GM23248 (cell line): ENCODE data around the gene PPP2R3B. TPM values are rescaled to one million over a fixed set of nuclear protein-coding genes. Genes with fewer than 3 reads are reported as not detected.
"Not testable (repeated sequence)": the region's sequence is repeated elsewhere in the genome, so short reads cannot be mapped to it uniquely, and the experiment has no call there.

Experiments used
- DNase-seq: peaks from one replicate; pipeline ENCODE4 v3.0.0-alpha.2; 2015
- H2AFZ ChIP-seq: fragments of 200-600 bp; sonication (generic); 2 replicates; pipeline ENCODE4 v1.6.1; 2016; ENCODE audit warnings: antibody characterized with exemption
- H3F3A ChIP-seq: fragments of 200-600 bp; sonication (generic); 2 replicates; pipeline ENCODE4 v1.6.1; 2016; ENCODE audit warnings: mild to moderate bottlenecking, antibody characterized with exemption, mixed run types; ENCODE audit not compliant: insufficient read depth
- H3K27ac ChIP-seq: fragments of 200-600 bp; sonication (generic); 2 replicates; pipeline ENCODE4 v1.5.1; 2016; ENCODE audit warnings: mild to moderate bottlenecking
- H3K27me3 ChIP-seq: fragments of 200-600 bp; sonication (generic); replicated peaks from 2 replicates; pipeline ENCODE4 v1.6.1; 2016; ENCODE audit warnings: mild to moderate bottlenecking; ENCODE audit not compliant: insufficient read depth
- H3K36me3 ChIP-seq: fragments of 200-600 bp; sonication (generic); 2 replicates; pipeline ENCODE4 v1.6.1; 2016; ENCODE audit warnings: low read depth, mild to moderate bottlenecking
- H3K4me1 ChIP-seq: fragments of 200-600 bp; sonication (generic); 2 replicates; pipeline ENCODE4 v1.6.1; 2016; ENCODE audit warnings: mild to moderate bottlenecking; ENCODE audit not compliant: insufficient read depth
- H3K4me2 ChIP-seq: fragments of 200-600 bp; sonication (generic); one replicate; pipeline ENCODE4 v1.6.1; 2016; ENCODE audit warnings: mild to moderate bottlenecking; ENCODE audit not compliant: unreplicated experiment
- H3K4me3 ChIP-seq: fragments of 200-600 bp; sonication (generic); 2 replicates; pipeline ENCODE4 v1.5.1; 2016; ENCODE audit warnings: mild to moderate bottlenecking
- H3K79me2 ChIP-seq: fragments of 200-600 bp; sonication (generic); 2 replicates; pipeline ENCODE4 v1.6.1; 2016; ENCODE audit warnings: mild to moderate bottlenecking; ENCODE audit not compliant: insufficient read depth
- H3K9ac ChIP-seq: fragments of 200-600 bp; sonication (generic); 2 replicates; pipeline ENCODE4 v1.6.1; 2016; ENCODE audit warnings: mild to moderate bottlenecking
- H3K9me2 ChIP-seq: fragments of 200-600 bp; sonication (generic); 2 replicates; pipeline ENCODE4 v1.6.1; 2016; ENCODE audit warnings: mixed run types, mild to moderate bottlenecking, moderate library complexity; ENCODE audit not compliant: insufficient read depth
- H3K9me3 ChIP-seq: fragments of 200-600 bp; sonication (generic); one replicate; pipeline ENCODE4 v1.6.1; 2017; ENCODE audit warnings: low read depth
- H4K20me1 ChIP-seq: fragments of 200-600 bp; sonication (generic); 2 replicates; pipeline ENCODE4 v1.6.0; 2016; ENCODE audit not compliant: insufficient read depth
- EZH2 ChIP-seq: fragments of 200-600 bp; sonication (generic); IDR thresholded peaks from 2 replicates; pipeline ENCODE4 v1.6.1; 2018; ENCODE audit warnings: antibody characterized with exemption, mild to moderate bottlenecking; ENCODE audit not compliant: insufficient read depth, poor library complexity, severe bottlenecking
- EZH2phosphoT487 ChIP-seq: fragments of 200-600 bp; sonication (generic); IDR thresholded peaks from 2 replicates; pipeline ENCODE4 v1.6.1; 2018; ENCODE audit warnings: antibody characterized with exemption, moderate library complexity, mild to moderate bottlenecking, low read depth; ENCODE audit not compliant: insufficient read depth
- WGBS, 2 experiments: methylation state at CpG; one replicate each; pipeline ENCODE4 v1.1.6; 2015 to 2017; ENCODE audit warnings: low lambda C conversion rate in 2 of 2, low coverage in 1 of 2; ENCODE audit errors: missing lambda C conversion rate in 2 of 2; 5-methylcytosine and 5-hydroxymethylcytosine counted together
- in situ Hi-C: fragments of 300-500 bp; cut with MboI; formaldehyde crosslinking; loops from 2 replicates; pipeline ENCODE4 v1.15.0; 2020
- polyA plus RNA-seq: library from polyadenylated mRNA; unstranded; fragments of >200 nt; fragmentation: Nextera tagmentation; extraction: Ambion mirVana; gene quantifications from 2 replicates; pipeline ENCODE4 v1.2.1, GENCODE V29; 2016
- total RNA-seq: library from RNA; depleted of rRNA; stranded (reverse); fragments of >200 nt; shearing (Covaris generic); gene quantifications from 2 replicates; pipeline ENCODE4 v1.2.3, GENCODE V29; 2014

PPP2R3B gene
- total and polyA plus RNA-seq, 2 experiments from 2014 or later: 7.4 to 16.6 TPM

- no peak overlapping the region for H3K27ac ChIP-seq
- H3K4me1 ChIP-seq: no peaks in the 10 kb centered on the region
- H3K36me3 ChIP-seq: no peaks in the 10 kb centered on the region
- H3K4me3 ChIP-seq: no peak overlapping the region
- H3F3A ChIP-seq: no peaks in the 10 kb centered on the region
- no peaks in the 10 kb centered on the region for H3K9me2 ChIP-seq
- no peak for DNase-seq
- H4K20me1 ChIP-seq: no peaks in the 10 kb centered on the region
- WGBS, 2 experiments: 90 to 91% methylated on average over 13 of the region's 13 CpGs
- no peaks in the 10 kb centered on the region for H3K27me3 ChIP-seq
- no peak for TF ChIP-seq EZH2phosphoT487
- no peak for TF ChIP-seq EZH2
- H2AFZ ChIP-seq: no peak overlapping the region
- no peak overlapping the region for H3K9ac ChIP-seq
- no peaks in the 10 kb centered on the region for H3K79me2 ChIP-seq
- no peak overlapping the region for H3K4me2 ChIP-seq
- no peaks in the 10 kb centered on the region for H3K9me3 ChIP-seq
- in situ Hi-C loops: no loop called here
Measured at GRCh38 chrX:378443-378842, 8.3 kb downstream of the PPP2R3B start.

- H3K79me2 ChIP-seq, H3K36me3 ChIP-seq, H3K9ac ChIP-seq: not testable (repeated sequence)
Measured at GRCh38 chrX:376206-376605, 10.5 kb downstream of the PPP2R3B start.

GRCh38 chrX:375181-376036 is 11.3 kb downstream of the PPP2R3B start:
- no peak for DNase-seq
- Histone ChIP-seq H3K36me3 (no peaks in the 10 kb centered on the region), H3K4me1 (no peaks in the 10 kb centered on the region), H3K27me3 (no peaks in the 10 kb centered on the region; the same call in 1 of the 2 replicates), H4K20me1 (no peaks in the 10 kb centered on the region), H3K9me3 (no peaks in the 10 kb centered on the region), H3K9ac (no peak overlapping the region), H3K27ac (no peak overlapping the region), H3K79me2 (no peaks in the 10 kb centered on the region), H3K4me2 (no peak overlapping the region), H2AFZ (no peak overlapping the region), H3K4me3 (no peak overlapping the region), H3F3A (no peaks in the 10 kb centered on the region), H3K9me2 (no peaks in the 10 kb centered on the region)
- in situ Hi-C loops: no loop called here
- no peak for TF ChIP-seq EZH2
- TF ChIP-seq EZH2phosphoT487: no peak
- WGBS, 2 experiments: 83 to 85% methylated on average over 31 to 38 of the region's 38 CpGs

More at GRCh38 chrX:376206-376605, 10.5 kb downstream of the PPP2R3B start:
- in situ Hi-C loops, H4K20me1 ChIP-seq, H3K9me2 ChIP-seq, H3K27ac ChIP-seq, H3F3A ChIP-seq, H3K4me3 ChIP-seq, H3K27me3 ChIP-seq, H2AFZ ChIP-seq, H3K4me1 ChIP-seq, H3K4me2 ChIP-seq, H3K9me3 ChIP-seq, DNase-seq: not testable (repeated sequence)
- 86 to 87% methylated on average over 11 of the region's 16 CpGs for WGBS, 2 experiments

GRCh38 chrX:374596-374995 is 12.1 kb downstream of the PPP2R3B start:
- Histone ChIP-seq H3K9me2 (no peaks in the 10 kb centered on the region), H3K36me3 (no peaks in the 10 kb centered on the region), H3K4me1 (no peaks in the 10 kb centered on the region), H2AFZ (0 out of 2 replicates have a peak overlapping the region, but pooled peaks have one; percentile 19), H3K9ac (no peak overlapping the region), H3K79me2 (no peaks in the 10 kb centered on the region), H3F3A (no peaks in the 10 kb centered on the region), H3K27ac (no peak overlapping the region), H3K4me2 (peak overlapping the region; percentile 68), H3K4me3 (peak overlapping the region; percentile 76), H3K27me3 (no peaks in the 10 kb centered on the region; the same call in 1 of the 2 replicates), H3K9me3 (no peaks in the 10 kb centered on the region), H4K20me1 (no peaks in the 10 kb centered on the region)
- TF ChIP-seq EZH2phosphoT487 (no peak), EZH2 (no peak)
- in situ Hi-C loops: no loop called here
- DNase-seq: peak; percentile 56
- WGBS, 2 experiments: 6 to 10% methylated on average over 21 of the region's 21 CpGs
